NCI-H446 (cell line): Measurements from ENCODE around the gene CELSR1.
A peak's percentile ranks its signal among the peaks of the same experiment; 100 is the strongest.

Source experiments
- DNase-seq, 2 experiments: peaks; one replicate each; lab custom pipeline; 2025; lab: John Stamatoyannopoulos, UW

Gene CELSR1

DNA sequence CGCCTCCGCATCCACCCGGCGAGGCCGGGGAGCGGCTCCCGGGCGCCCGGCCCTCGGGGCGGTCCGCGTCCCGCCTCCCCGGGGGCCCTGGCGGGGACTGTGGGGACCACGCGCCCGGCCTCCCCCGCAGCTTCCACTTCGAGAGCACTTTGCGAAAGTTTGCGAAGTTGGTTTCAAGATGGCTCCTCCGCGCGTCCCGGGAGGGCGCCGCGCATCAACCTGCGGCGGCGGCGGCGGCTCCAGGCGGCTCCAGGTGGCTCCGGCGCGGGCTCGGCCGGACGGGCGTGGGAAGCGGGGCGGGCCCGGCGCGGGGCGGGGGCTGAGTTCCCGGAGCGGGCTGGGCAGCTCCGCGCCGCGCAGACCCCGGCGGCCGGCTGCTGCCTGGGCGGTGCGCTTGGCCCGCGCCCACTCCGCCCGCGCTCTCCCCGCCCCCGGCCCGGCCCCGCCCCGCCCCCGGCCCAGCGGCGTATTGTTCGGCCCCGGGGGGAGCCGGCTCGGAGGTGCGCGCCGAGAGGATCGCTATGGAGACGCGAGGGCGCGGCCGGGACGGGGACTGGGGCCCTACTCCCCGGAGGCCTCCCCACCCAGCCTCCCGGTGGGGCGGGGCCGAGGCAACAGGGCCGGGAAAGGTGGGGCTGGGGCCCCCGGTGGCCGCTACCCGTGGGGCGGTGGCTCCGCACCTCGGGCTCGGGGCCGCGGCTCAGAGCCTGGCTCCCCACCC lies at the start of gene CELSR1:
Gene CELSR1 (minus strand): TSS at position 396 of the 721 bp plus-strand sequence. CDS start 450 bp downstream, outside the sequence.
- no peak for DNase-seq

- no peak for DNase-seq
Measured at GRCh38 chr22:46587061-46587460, 49.6 kb upstream of the CELSR1 start.

GRCh38 chr22:46586531-46587011 lies 49.2 kb upstream of the CELSR1 start:
- DNase-seq, result no peak

- DNase-seq, result no peak
Measured at GRCh38 chr22:46586123-46586519, 48.7 kb upstream of the CELSR1 start.

DNA sequence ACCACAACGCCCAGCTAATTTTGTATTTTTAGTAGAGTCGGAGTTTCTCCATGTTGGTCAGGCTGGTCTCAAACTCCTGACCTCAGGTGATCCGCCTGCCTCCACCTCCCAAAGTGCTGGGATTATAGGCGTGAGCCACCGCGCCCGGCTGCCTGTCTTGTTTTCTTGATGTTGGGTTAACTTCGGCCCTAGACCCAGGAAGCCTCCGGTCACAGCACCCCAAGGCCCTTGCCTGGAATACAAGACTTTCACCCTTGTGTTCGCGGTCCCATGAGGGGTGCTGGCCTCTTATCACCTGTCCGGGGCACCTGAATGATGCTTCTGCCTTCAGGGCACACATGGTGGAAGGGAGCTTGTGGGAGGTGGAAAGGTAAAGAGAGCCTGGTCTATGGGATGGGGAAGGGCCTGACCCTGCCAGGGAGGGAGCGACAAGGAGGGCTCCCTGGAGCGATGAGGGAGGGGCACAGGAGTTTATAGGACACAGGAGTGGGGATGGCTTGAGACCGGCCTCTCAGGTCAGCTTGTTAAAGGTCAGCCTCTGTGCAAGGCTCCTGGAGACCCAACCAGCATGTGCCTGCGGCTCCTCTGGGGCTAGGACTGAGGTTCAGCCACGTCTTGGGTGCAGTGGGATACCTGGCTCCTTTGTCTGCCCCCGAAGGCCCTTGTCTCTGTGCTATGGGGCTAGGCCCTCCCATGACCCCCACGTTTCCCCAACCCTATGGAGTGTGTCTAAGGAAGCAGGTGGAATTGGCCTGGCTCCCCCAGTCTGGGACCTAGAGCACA lies 48.1 kb upstream of the CELSR1 start:
- DNase-seq, result no peak

- no peak for DNase-seq
Measured at GRCh38 chr22:46584081-46584921, 46.9 kb upstream of the CELSR1 start.

- no peak for DNase-seq
Measured at GRCh38 chr22:46583571-46583970, 46.2 kb upstream of the CELSR1 start.

GRCh38 chr22:46582281-46582933 lies 45.0 kb upstream of the CELSR1 start:
- no peak for DNase-seq

DNA sequence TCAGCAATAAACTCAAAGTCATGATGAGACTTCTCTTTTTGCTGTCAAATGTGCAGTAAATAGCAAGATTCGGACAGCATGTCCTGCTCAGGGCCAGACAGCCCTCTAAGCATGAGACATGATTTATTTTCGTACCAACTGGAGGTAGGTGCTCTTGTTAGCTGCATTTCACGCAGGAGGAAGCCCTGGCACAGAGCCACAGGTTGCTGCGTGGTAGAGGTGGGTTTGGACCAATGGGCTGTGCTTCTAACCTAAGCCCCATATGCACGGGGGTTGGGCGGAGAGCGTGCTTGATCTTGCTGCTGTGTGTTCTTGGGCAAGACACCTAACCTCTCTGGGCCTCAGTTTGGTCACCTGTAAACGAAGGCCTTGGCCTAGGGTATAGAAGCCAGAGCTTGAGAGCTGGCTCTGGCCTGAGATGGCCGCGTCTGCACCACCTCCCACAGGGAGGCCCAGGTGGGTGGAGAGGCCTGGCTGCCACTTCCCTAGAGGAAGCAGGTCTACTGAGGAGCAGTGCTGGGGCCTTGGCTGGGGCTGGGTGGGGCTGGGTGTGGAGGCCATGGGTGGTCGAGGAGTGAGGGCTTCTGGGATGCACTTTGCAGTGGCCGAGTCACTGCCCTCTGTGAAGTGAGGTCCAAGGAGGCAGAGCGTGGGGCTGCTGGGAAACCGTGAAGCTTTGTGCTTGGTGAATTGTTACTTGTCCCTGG lies 44.3 kb upstream of the CELSR1 start:
- DNase-seq, result no peak

DNA sequence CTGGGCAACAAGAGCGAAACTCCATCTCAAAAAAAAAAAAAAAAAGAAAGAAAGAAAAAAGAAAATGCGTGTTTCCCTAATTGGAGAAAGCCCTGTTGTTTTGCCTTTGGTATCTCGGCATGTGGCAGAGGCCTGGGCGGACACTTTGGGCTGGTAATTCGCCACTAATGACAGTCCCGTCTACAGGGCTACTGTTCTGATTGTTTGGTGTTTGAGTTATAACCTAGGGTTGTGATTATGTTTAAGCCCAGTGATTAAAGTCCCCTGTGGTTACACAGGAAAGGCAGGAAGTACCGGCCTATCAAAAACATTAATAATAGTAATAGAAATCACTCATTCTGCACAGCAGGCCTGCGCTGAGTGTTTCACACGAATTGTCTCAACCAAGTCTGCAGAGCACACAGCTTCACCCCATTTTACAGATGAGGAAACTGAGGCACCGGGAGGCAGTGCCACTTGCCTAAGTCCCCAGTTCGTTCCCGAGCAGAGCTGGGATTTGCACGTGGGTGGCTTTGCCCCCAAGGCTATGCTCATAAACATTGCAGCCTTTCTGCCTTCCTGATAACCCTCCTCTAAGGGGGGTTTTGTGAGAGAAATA lies 43.6 kb upstream of the CELSR1 start:
- no peak for DNase-seq

GRCh38 chr22:46579751-46580449 lies 42.5 kb upstream of the CELSR1 start:
- no peak for DNase-seq

DNA sequence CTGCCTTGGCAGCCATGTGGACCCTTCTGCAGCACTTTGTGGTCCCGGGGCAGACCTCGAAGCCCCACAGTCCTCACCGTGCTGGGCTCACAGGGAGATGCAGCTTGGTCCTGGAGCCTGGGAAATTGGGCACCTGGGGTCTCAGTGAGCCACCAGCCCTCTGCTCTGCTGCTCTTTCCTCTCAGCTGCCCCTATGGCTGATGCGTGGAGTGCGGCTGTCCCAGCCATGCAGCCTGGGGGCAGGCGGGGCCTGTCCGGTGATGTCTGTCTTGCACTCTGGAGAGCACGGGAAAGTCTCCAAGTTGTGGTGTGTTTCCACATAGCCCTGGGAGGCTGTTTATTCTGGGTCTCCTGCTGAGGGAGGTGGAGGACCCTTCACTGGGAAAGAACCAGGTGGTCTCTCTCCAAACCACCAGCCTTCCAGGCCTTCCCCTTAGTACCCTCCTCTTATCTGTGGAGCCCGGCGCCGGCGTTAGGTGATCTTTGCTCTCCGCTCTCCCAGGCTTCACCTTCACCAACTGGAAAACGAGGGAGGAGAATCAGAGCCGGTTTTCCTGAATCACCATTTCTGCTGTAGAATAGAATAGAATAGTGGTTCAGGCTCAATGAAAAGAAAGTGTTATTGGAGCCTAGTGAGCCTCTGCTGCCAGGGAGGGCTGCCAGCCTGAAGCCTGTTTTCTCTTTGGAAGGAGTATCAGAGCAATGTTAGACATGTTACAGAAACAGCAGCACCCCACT lies 41.6 kb upstream of the CELSR1 start:
- no peak for DNase-seq

DNA sequence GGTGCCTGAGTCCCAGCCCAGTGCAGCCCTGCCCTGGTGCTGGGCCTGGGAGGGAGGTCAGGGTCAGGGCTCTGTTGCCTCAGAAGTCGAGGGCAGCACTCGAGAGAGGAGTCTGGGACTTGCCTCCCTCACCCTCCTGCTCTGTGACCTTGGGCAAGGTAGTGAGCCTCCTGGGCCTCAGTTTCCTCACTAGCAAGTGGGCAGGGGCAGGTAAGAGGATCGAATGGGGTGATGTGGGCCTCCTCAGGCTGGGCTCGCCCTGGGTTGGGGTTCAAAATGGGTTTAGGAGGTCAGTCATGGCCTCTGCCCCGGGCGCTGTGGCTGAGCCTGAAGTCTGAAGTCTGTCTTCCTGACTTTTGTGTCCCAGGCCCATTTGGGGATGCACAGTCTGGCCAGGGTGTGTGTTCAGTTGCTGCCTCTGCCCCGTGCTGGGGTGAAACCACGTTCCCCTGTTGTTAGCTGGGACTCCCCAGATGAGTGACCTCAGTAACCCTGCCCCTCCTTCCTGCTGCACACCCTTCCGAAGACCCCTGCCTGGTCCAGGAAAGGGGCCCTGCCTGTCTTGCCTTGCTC lies 40.9 kb upstream of the CELSR1 start:
- no peak for DNase-seq

DNA sequence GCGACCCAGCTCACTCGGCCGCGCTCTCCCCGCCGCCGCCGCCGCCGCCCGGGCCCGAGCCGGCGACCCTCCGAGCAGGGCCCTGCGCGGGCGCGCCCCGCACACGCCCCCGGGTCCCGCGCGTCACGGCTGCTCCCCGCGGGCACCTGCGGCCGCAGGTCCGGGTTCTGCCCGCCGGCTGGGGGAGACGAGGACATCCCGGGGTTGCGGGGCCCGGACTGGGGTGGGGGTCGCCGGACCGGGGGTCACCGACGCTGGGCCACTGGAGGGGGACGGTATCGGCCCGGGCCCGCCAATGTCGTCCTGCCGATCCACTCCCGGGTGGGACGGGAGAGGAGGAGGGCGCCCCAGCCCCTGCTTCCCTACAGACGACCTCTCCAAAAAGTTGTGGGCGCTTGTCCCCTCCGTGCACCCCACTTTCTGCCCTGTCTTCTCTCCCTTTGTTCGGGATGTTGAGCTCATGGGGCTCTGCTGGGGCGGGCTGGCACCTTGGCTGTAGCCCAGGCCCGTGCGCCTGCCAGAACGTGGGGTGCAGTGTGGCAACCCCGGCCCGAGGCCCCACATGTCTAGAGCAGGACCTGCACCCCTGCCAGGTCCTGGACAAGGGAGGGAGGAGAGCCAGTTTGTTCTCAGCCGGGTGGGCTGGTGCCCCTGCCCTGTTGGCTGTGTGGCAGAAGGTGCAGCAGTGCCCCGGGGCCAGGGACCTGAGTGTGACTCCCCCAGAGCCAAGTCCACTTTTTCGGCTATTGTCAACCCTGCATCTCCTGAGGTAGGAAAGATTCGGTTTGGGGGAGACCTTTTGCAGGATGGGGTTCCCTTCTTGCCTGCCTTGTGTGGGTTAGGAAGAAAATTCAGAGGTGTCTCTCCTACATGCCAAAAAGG lies 40.2 kb upstream of the CELSR1 start:
- no peak for DNase-seq

- peak in 1 of 2 experiments; percentile 37 for DNase-seq
Measured at GRCh38 chr22:46576556-46577367, 39.3 kb upstream of the CELSR1 start.

DNA sequence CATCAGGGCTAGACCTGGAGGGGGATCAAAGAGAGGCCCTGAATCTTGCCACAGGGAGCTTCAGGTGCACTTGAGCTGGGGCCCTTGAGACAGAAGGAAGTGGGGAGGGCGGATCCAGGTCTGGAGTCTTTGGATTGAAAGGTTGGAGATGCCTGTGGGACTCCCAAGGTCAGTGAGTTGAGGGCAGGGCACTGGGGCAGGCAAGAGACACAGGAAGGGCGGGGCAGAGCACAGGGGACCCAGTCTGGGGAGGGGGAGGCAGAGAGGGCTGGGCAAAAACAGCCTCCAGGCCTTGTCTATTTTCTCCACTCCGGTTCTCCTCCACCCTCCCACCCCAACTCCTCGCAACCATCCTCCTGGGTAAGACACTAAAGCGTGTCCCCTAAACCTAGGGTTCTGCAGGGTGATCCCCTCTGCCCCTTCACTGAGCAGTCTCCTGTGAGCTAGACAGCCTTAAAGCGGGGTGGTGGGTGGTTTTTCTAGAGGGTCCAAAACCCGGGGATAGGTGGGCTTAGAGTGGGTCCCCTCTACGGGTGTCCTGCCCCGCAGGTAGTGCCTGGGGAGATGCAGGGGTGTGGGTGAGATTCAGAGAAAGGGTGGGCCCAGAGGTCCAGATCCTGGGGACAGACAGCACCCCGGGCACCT lies 38.6 kb upstream of the CELSR1 start:
- no peak for DNase-seq
